ENCODE data around the gene KLHL12. TPM values are rescaled to one million over a fixed set of nuclear protein-coding genes. Genes with fewer than 3 reads are reported as not detected.
A peak's percentile ranks its signal among the peaks of the same experiment; 100 is the strongest.

KLHL12 gene
- total RNA-seq, 2 experiments from 2014 or later: 33.9 to 46.2 TPM

- Histone ChIP-seq H2AFZ (ENCODE audit: low read length) (no peak overlapping the region), H3K9me3 (ENCODE audit: low read length) (no peaks in the 10 kb centered on the region), H3K9me2 (ENCODE audit: insufficient read depth, low read length) (no peaks in the 10 kb centered on the region), H3K4me3 (ENCODE audit: low read depth, low read length, poor library complexity, severe bottlenecking) (no peak overlapping the region), H3K27ac (ENCODE audit: low read depth, low read length, poor library complexity, severe bottlenecking) (no peak overlapping the region), H3K4me2 (ENCODE audit: low read length) (no peak overlapping the region), H3K4me1 (ENCODE audit: insufficient read depth, low read length, poor library complexity, severe bottlenecking) (peaks cover 13% of the 10 kb centered on the region), H3K79me2 (ENCODE audit: insufficient read depth, low read depth, low read length) (no peaks in the 10 kb centered on the region), H3K36me3 (ENCODE audit: insufficient read depth, low read length) (no peaks in the 10 kb centered on the region), H4K20me1 (ENCODE audit: insufficient read depth, low read length) (no peaks in the 10 kb centered on the region)
- no TSS peak for BruUV-seq (replicated peaks)
- TF ChIP-seq EZH2phosphoT487 (IDR thresholded peaks at IDR 0.05; ENCODE audit: borderline replicate concordance, low read depth, low read length): no peak
- TF ChIP-seq CTCF (conservative IDR thresholded peaks at IDR 0.05; ENCODE audit: low read length): no peak
- DNase-seq (ENCODE audit: low spot score): peak; percentile 38
- intact Hi-C loops (cut with micrococcal nuclease; ENCODE audit: unreplicated experiment): no loop called here
- POLR2A ChIA-PET: no interaction called here
- CTCF ChIA-PET (ENCODE audit: unreplicated experiment): no interaction called here
These were observed 78.9 kb downstream of the KLHL12 start for GRCh38 chr1:202848191-202848542.

DNA sequence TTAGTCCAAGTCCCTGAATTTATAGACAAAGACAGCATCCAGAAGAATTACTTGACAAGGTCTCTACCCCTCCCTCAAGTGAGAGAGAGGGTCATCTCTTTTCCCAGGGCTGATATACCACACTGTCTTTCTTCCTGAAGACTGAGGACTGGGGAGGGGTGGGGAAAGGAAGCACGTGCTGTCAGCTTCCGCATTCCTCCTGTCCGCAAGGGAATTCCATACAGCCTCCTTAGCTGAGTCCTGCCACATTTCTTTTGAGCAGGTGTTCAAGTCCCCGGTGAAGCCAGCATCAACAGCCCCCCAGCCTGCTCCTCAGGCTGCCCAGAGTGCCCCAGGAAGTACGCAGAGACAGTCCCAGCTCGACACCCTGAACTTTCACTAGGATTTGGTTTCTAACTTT lies 82.1 kb downstream of the KLHL12 start:
- DNase-seq (ENCODE audit: low spot score): no peak
- Histone ChIP-seq H3K36me3 (ENCODE audit: insufficient read depth, low read length) (no peaks in the 10 kb centered on the region), H3K4me2 (ENCODE audit: low read length) (no peak overlapping the region), H4K20me1 (ENCODE audit: insufficient read depth, low read length) (no peaks in the 10 kb centered on the region), H3K9me2 (ENCODE audit: insufficient read depth, low read length) (no peaks in the 10 kb centered on the region), H3K4me1 (ENCODE audit: insufficient read depth, low read length, poor library complexity, severe bottlenecking) (no peaks in the 10 kb centered on the region), H3K79me2 (ENCODE audit: insufficient read depth, low read depth, low read length) (no peaks in the 10 kb centered on the region), H3K4me3 (ENCODE audit: low read depth, low read length, poor library complexity, severe bottlenecking) (no peak overlapping the region), H3K9me3 (ENCODE audit: low read length) (no peaks in the 10 kb centered on the region), H3K27ac (ENCODE audit: low read depth, low read length, poor library complexity, severe bottlenecking) (no peak overlapping the region), H2AFZ (ENCODE audit: low read length) (no peak overlapping the region)
- ChIA-PET POLR2A (interaction anchor here (0.5 kb wide), 1 partner anchor 320 kb away, joined by 3 read pairs; no protein-coding TSS in a partner anchor), CTCF (ENCODE audit: unreplicated experiment) (interaction anchor here (0.5 kb wide), 1 partner anchor 10 kb away, joined by 3 read pairs; no protein-coding TSS in a partner anchor)
- TF ChIP-seq EZH2phosphoT487 (IDR thresholded peaks at IDR 0.05; ENCODE audit: borderline replicate concordance, low read depth, low read length): no peak
- TF ChIP-seq CTCF (conservative IDR thresholded peaks at IDR 0.05; ENCODE audit: low read length): no peak
- intact Hi-C loops (cut with micrococcal nuclease; ENCODE audit: unreplicated experiment): no loop called here
- BruUV-seq (replicated peaks): no TSS peak

DNA sequence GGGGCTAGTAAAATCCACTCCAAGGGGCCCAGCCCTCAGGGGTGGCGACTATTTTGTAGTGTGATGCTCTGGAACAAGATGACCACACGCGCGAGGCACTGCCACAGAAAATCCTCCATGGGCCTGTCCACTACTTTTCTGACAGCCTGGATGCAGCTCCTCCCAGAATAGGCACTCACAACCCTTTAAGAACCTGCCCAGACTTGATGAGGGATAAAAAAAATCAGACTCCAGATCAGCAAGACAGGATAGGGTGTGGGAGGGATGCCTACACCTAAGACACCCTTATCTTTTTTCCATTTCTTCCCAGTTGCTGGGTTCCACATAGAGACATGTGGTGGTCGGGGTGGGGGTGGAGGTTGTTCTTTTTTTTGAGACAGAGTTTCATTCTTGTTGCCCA lies 82.8 kb downstream of the KLHL12 start:
- H3K4me3 ChIP-seq (ENCODE audit: low read depth, low read length, poor library complexity, severe bottlenecking): no peak overlapping the region

More for the DNA sequence above, 82.8 kb downstream of the KLHL12 start:
- Histone ChIP-seq H3K9me3 (ENCODE audit: low read length) (no peaks in the 10 kb centered on the region), H3K79me2 (ENCODE audit: insufficient read depth, low read depth, low read length) (no peaks in the 10 kb centered on the region), H3K36me3 (ENCODE audit: insufficient read depth, low read length) (no peaks in the 10 kb centered on the region), H4K20me1 (ENCODE audit: insufficient read depth, low read length) (no peaks in the 10 kb centered on the region), H3K27ac (ENCODE audit: low read depth, low read length, poor library complexity, severe bottlenecking) (no peak overlapping the region), H3K4me1 (ENCODE audit: insufficient read depth, low read length, poor library complexity, severe bottlenecking) (no peaks in the 10 kb centered on the region), H3K4me2 (ENCODE audit: low read length) (no peak overlapping the region), H2AFZ (ENCODE audit: low read length) (no peak overlapping the region), H3K9me2 (ENCODE audit: insufficient read depth, low read length) (no peaks in the 10 kb centered on the region)
- BruUV-seq (replicated peaks): no TSS peak
- CTCF ChIA-PET (ENCODE audit: unreplicated experiment): no interaction called here
- intact Hi-C loops (cut with micrococcal nuclease; ENCODE audit: unreplicated experiment): no loop called here
- POLR2A ChIA-PET: no interaction called here
- TF ChIP-seq EZH2phosphoT487 (IDR thresholded peaks at IDR 0.05; ENCODE audit: borderline replicate concordance, low read depth, low read length) (no peak), CTCF (conservative IDR thresholded peaks at IDR 0.05; ENCODE audit: low read length) (no peak)
- DNase-seq (ENCODE audit: low spot score): no peak
